A673 (cell line): ENCODE measurements around the gene CT83. TPM values are rescaled to one million over a fixed set of nuclear protein-coding genes. Genes with fewer than 3 reads are reported as not detected.

ENCODE experiments used
- BruUV-seq: library from RNA; stranded (reverse); fragments of 400-500 nt; replicated peaks from 2 replicates; lab custom pipeline; 2021; lab: Mats Ljungman, UMichigan
- CTCF ChIA-PET: fragments of 300-600 bp; sonication (Branson Sonifier 250); formaldehyde crosslinking; loops from one replicate; lab custom pipeline; 2022; ENCODE audit warnings: antibody characterized with exemption; lab: Charles Lee
- POLR2A ChIA-PET: fragments of 300-600 bp; sonication (Branson Sonifier 250); formaldehyde crosslinking; loops from one replicate; lab custom pipeline; 2022; ENCODE audit warnings: antibody characterized with exemption; ENCODE audit not compliant: low non-redundant PET; lab: Charles Lee
- DNase-seq: peaks from one replicate; pipeline ENCODE4 v3.0.0-alpha.2; 2015; ENCODE audit warnings: low spot score
- H3K27ac ChIP-seq: fragments of 200-600 bp; sonication (generic); 2 replicates; pipeline ENCODE4 v1.5.1; 2016; ENCODE audit warnings: mixed run types, low read depth, mild to moderate bottlenecking, mixed read lengths, antibody characterized with exemption, low read length; ENCODE audit not compliant: poor library complexity, severe bottlenecking
- H3K27me3 ChIP-seq: fragments of 200-600 bp; sonication (generic); replicated peaks from 2 replicates; pipeline ENCODE4 v1.6.1; 2017; ENCODE audit warnings: mixed run types, low read depth, mild to moderate bottlenecking, mixed read lengths, antibody characterized with exemption, low read length; ENCODE audit not compliant: insufficient read depth, poor library complexity
- H3K36me3 ChIP-seq: fragments of 200-600 bp; sonication (generic); 2 replicates; pipeline ENCODE4 v1.6.1; 2016; ENCODE audit warnings: mixed run types, mild to moderate bottlenecking, mixed read lengths, antibody characterized with exemption, low read length; ENCODE audit not compliant: insufficient read depth, poor library complexity, severe bottlenecking
- H3K4me1 ChIP-seq: fragments of 200-600 bp; sonication (generic); 2 replicates; pipeline ENCODE4 v1.6.1; 2017; ENCODE audit warnings: mixed run types, mild to moderate bottlenecking, mixed read lengths, antibody characterized with exemption, low read length; ENCODE audit not compliant: insufficient read depth, poor library complexity, severe bottlenecking
- H3K4me3 ChIP-seq: fragments of 200-600 bp; sonication (generic); 2 replicates; pipeline ENCODE4 v1.5.1; 2016; ENCODE audit warnings: low read depth, mixed run types, mild to moderate bottlenecking, mixed read lengths, low read length; ENCODE audit not compliant: poor library complexity, severe bottlenecking
- H3K9me3 ChIP-seq: fragments of 200-600 bp; sonication (generic); 2 replicates; pipeline ENCODE4 v1.6.1; 2016; ENCODE audit warnings: mixed run types, low read depth, mild to moderate bottlenecking, mixed read lengths, antibody characterized with exemption, low read length; ENCODE audit not compliant: poor library complexity, severe bottlenecking
- CTCF ChIP-seq: fragments of 300-800, 200-600 bp; sonication (generic); conservative IDR thresholded peaks from 2 replicates; pipeline ENCODE4 v1.5.1; 2017; ENCODE audit warnings: low read depth, mild to moderate bottlenecking, antibody characterized with exemption, low read length, moderate library complexity, mixed read lengths
- EZH2 ChIP-seq: fragments of 200-600 bp; sonication (generic); IDR thresholded peaks from 2 replicates; pipeline ENCODE4 v1.6.1; 2017; ENCODE audit warnings: borderline replicate concordance, low read depth, mild to moderate bottlenecking, mixed read lengths, antibody characterized with exemption, low read length; ENCODE audit not compliant: poor library complexity, severe bottlenecking
- intact Hi-C: fragments of 100-400 bp; cut with micrococcal nuclease; formaldehyde crosslinking; loops from one replicate; pipeline ENCODE4 v1.10.0; 2022; ENCODE audit not compliant: unreplicated experiment
- total RNA-seq: library from RNA; stranded (reverse); gene quantifications from 2 replicates; pipeline ENCODE4 v1.2.3, GENCODE V29; 2021

Gene CT83
- total RNA-seq, 1 experiment from 2014 or later: not detected

- no TSS peak for BruUV-seq
- DNase-seq: peak; percentile 11
- Histone ChIP-seq H3K27me3 (no peaks in the 10 kb centered on the region), H3K4me3 (no peak overlapping the region), H3K4me1 (no peaks in the 10 kb centered on the region), H3K27ac (no peak overlapping the region), H3K36me3 (no peaks in the 10 kb centered on the region), H3K9me3 (no peaks in the 10 kb centered on the region)
- ChIA-PET POLR2A (no interaction called here), CTCF (interaction anchor here (1.4 kb wide), 1 partner anchor 1254 kb away, joined by 5 read pairs; no protein-coding TSS in a partner anchor)
- intact Hi-C loops: no loop called here
- TF ChIP-seq EZH2: no peak
- peak; percentile 56 for TF ChIP-seq CTCF
These were observed 27.3 kb upstream of the CT83 start for GRCh38 chrX:116490104-116490503.

GRCh38 chrX:116480059-116480458 lies 17.3 kb upstream of the CT83 start:
- TF ChIP-seq CTCF (no peak), EZH2 (no peak)
- no TSS peak for BruUV-seq
- Histone ChIP-seq H3K27me3 (no peaks in the 10 kb centered on the region), H3K36me3 (no peaks in the 10 kb centered on the region), H3K9me3 (no peaks in the 10 kb centered on the region), H3K27ac (no peak overlapping the region), H3K4me3 (no peak overlapping the region), H3K4me1 (no peaks in the 10 kb centered on the region)
- CTCF ChIA-PET: no interaction called here
- intact Hi-C loops: no loop called here
- no peak for DNase-seq
- POLR2A ChIA-PET: no interaction called here

- Histone ChIP-seq H3K36me3 (no peaks in the 10 kb centered on the region), H3K27me3 (no peaks in the 10 kb centered on the region), H3K9me3 (no peaks in the 10 kb centered on the region), H3K4me1 (no peaks in the 10 kb centered on the region), H3K4me3 (no peak overlapping the region), H3K27ac (no peak overlapping the region)
- ChIA-PET CTCF (no interaction called here), POLR2A (no interaction called here)
- no TSS peak for BruUV-seq
- intact Hi-C loops: loop anchor here (5.0 kb wide), 1 partner anchor 228 kb away; no protein-coding TSS in a partner anchor
- no peak for TF ChIP-seq CTCF
- TF ChIP-seq EZH2: no peak
- no peak for DNase-seq
These were observed 13.6 kb downstream of the CT83 start for GRCh38 chrX:116449156-116449555.
